PC-9 (cell line): ENCODE measurements around the gene TH.

Source experiments
- CTCF ChIP-seq: fragments of 200-600 bp; sonication (generic); conservative IDR thresholded peaks from 2 replicates; pipeline ENCODE4 v1.6.1; 2017; ENCODE audit warnings: mixed run types, antibody characterized with exemption, mild to moderate bottlenecking, moderate library complexity
- EZH2 ChIP-seq: fragments of 200-600 bp; sonication (generic); IDR thresholded peaks from 2 replicates; pipeline ENCODE4 v1.8.0; 2017; ENCODE audit warnings: antibody characterized with exemption, low read depth

GRCh38 chr11:2169005-2169378, 2.6 kb downstream of the TH start:
- TF ChIP-seq CTCF (no peak), EZH2 (no peak)
